BLaER1 treated with 17β-estradiol and CSF1 and Interleukin-3, amounts not matched to agents 10 nM and 100 nM (cell line): Measurements from ENCODE around the gene ANKRD24.

ENCODE experiments used
- H3K27ac ChIP-seq, 11 experiments: shearing (Covaris generic); formaldehyde crosslinking; 2 replicates each; pipeline ENCODE4 v1.8.1; 2022
- H3K27me3 ChIP-seq, 11 experiments: shearing (Covaris generic); formaldehyde crosslinking; 2 replicates each; pipeline ENCODE4 v1.8.1; 2022
- H3K36me3 ChIP-seq, 11 experiments: shearing (Covaris generic); formaldehyde crosslinking; 2 replicates each; pipeline ENCODE4 v1.8.1; 2022
- H3K4me1 ChIP-seq, 10 experiments: shearing (Covaris generic); formaldehyde crosslinking; 2 replicates each; pipeline ENCODE4 v1.8.1; 2022
- H3K4me2 ChIP-seq, 11 experiments: shearing (Covaris generic); formaldehyde crosslinking; 2 replicates each; pipeline ENCODE4 v1.8.1; 2022
- H3K4me3 ChIP-seq, 10 experiments: shearing (Covaris generic); formaldehyde crosslinking; 2 replicates each; pipeline ENCODE4 v1.8.1; 2022
- H3K9ac ChIP-seq, 11 experiments: shearing (Covaris generic); formaldehyde crosslinking; 2 replicates each; pipeline ENCODE4 v1.8.1; 2022
- H3K9me3 ChIP-seq, 11 experiments: shearing (Covaris generic); formaldehyde crosslinking; replicated peaks in 1 of 11; 2 replicates each; pipeline ENCODE4 v1.8.1; 2022
- H4K20me1 ChIP-seq, 11 experiments: shearing (Covaris generic); formaldehyde crosslinking; 2 replicates each; pipeline ENCODE4 v1.8.1; 2022
- Cebpa-rat ChIP-seq, 11 experiments: shearing (Covaris generic); IDR thresholded peaks; 2 replicates each; pipeline ENCODE4 v1.8.1; 2022

The ANKRD24 gene

GRCh38 chr19:4246767-4247593 is 64.5 kb downstream of the ANKRD24 start, which contains the start of gene YJU2:
TSS of gene YJU2 (plus strand) at chr19:4247080. CDS start at chr19:4247147, 67 bp downstream.
- Histone ChIP-seq H3K27me3 (no peaks in the 10 kb centered on the region), H4K20me1 (peaks cover 0 to 31% (median 9%) of the 10 kb centered on the region in 11 experiments; a peak in 11 of 22 replicates), H3K36me3 (peaks cover 32 to 44% (median 39%) of the 10 kb centered on the region in 11 experiments), H3K4me2 (peak within 1 kb of the TSS; percentile 66 to 87 (median 76)), H3K4me1 (peaks cover 20 to 38% (median 27%) of the 10 kb centered on the region in 10 experiments), H3K27ac (peak within 1 kb of the TSS; percentile 90 to 99 (median 96)), H3K9me3 (peaks cover 0 to 3% (median under 1%) of the 10 kb centered on the region in 11 experiments; a peak in 6 of 22 replicates), H3K9ac (peak within 1 kb of the TSS; percentile 89 to 95 (median 94)), H3K4me3 (peak within 1 kb of the TSS; percentile 57 to 77 (median 70))
- no peak for TF ChIP-seq Cebpa-rat (IDR thresholded peaks at IDR 0.05)

- no peak overlapping the region for H3K4me2 ChIP-seq
- no peaks in the 10 kb centered on the region for H3K27me3 ChIP-seq
- peaks cover 12 to 22% (median 17%) of the 10 kb centered on the region in 10 experiments for H3K4me1 ChIP-seq
- peaks cover 5 to 13% (median 7%) of the 10 kb centered on the region in 11 experiments; a peak in 18 of 22 replicates for H3K9me3 ChIP-seq
- peaks cover 81 to 100% (median 93%) of the 10 kb centered on the region in 11 experiments for H3K36me3 ChIP-seq
- no peak overlapping the region for H3K27ac ChIP-seq
- no peak overlapping the region for H3K4me3 ChIP-seq
- H3K9ac ChIP-seq = no peak overlapping the region
- peaks cover 0 to 21% (median 0%) of the 10 kb centered on the region in 11 experiments; a peak in 4 of 22 replicates for H4K20me1 ChIP-seq
- TF ChIP-seq Cebpa-rat (IDR thresholded peaks at IDR 0.05) = no peak
Observed at GRCh38 chr19:4256563-4256962, 74.1 kb downstream of the ANKRD24 start.

DNA sequence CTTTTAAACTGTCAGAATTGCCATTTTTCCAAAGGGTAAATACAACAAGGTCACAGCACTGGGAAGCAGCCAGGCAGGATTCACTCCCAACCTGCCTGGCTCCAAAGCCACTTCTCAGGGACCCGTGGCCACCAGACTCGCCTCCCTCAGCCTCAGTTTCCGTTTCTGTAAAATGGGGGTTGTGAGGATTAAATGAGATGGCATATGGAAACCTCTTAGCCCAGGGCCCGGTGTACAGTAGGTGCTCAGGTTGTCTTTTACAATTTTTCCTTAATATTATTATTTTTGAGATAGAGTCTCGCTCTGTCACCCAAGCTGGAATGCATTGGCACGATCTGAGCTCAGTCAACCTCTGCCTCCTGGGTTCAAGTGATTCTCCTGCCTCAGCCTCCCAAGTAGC is 74.5 kb downstream of the ANKRD24 start:
- TF ChIP-seq Cebpa-rat (IDR thresholded peaks at IDR 0.05) = no peak
- Histone ChIP-seq H3K4me2 (no peak overlapping the region), H3K36me3 (peaks cover 80 to 100% (median 93%) of the 10 kb centered on the region in 11 experiments), H3K27ac (no peak overlapping the region), H4K20me1 (peaks cover 0 to 21% (median 0%) of the 10 kb centered on the region in 11 experiments; a peak in 4 of 22 replicates), H3K9me3 (peaks cover 5 to 13% (median 7%) of the 10 kb centered on the region in 11 experiments; a peak in 18 of 22 replicates), H3K27me3 (no peaks in the 10 kb centered on the region), H3K4me1 (peaks cover 12 to 22% (median 18%) of the 10 kb centered on the region in 10 experiments), H3K4me3 (no peak overlapping the region), H3K9ac (no peak overlapping the region)

GRCh38 chr19:4258181-4258580 is 75.7 kb downstream of the ANKRD24 start:
- no peak overlapping the region for H3K4me2 ChIP-seq
- H3K9ac ChIP-seq = no peak overlapping the region
- peaks cover 80 to 100% (median 93%) of the 10 kb centered on the region in 11 experiments for H3K36me3 ChIP-seq
- H3K4me1 ChIP-seq = peaks cover 12 to 27% (median 21%) of the 10 kb centered on the region in 10 experiments
- TF ChIP-seq Cebpa-rat (IDR thresholded peaks at IDR 0.05) = no peak
- H3K9me3 ChIP-seq = peaks cover 5 to 13% (median 7%) of the 10 kb centered on the region in 11 experiments; a peak in 18 of 22 replicates
- H4K20me1 ChIP-seq = peaks cover 0 to 18% (median 0%) of the 10 kb centered on the region in 11 experiments; a peak in 4 of 22 replicates
- H3K27ac ChIP-seq = no peak overlapping the region
- no peaks in the 10 kb centered on the region for H3K27me3 ChIP-seq
- no peak overlapping the region for H3K4me3 ChIP-seq

- peaks cover 62 to 96% (median 84%) of the 10 kb centered on the region in 11 experiments for H3K36me3 ChIP-seq
- TF ChIP-seq Cebpa-rat (IDR thresholded peaks at IDR 0.05) = no peak
- peaks cover 0 to 15% (median 6%) of the 10 kb centered on the region in 11 experiments; a peak in 6 of 22 replicates for H4K20me1 ChIP-seq
- H3K9me3 ChIP-seq = peaks cover 5 to 11% (median 7%) of the 10 kb centered on the region in 11 experiments; a peak in 18 of 22 replicates
- peak overlapping the region in 6 of 11 experiments; percentile 10 to 37 (median 23); a peak in 4 of 22 replicates for H3K27ac ChIP-seq
- H3K4me1 ChIP-seq = peaks cover 23 to 52% (median 42%) of the 10 kb centered on the region in 10 experiments
- H3K4me2 ChIP-seq = peak overlapping the region; percentile 29 to 82 (median 49)
- no peak overlapping the region for H3K4me3 ChIP-seq
- no peaks in the 10 kb centered on the region for H3K27me3 ChIP-seq
- H3K9ac ChIP-seq = peak overlapping the region in 2 of 11 experiments; percentile 14 to 34; a peak in 1 of 22 replicates
Observed at GRCh38 chr19:4260613-4261191, 78.2 kb downstream of the ANKRD24 start.

GRCh38 chr19:4264812-4265211 is 82.3 kb downstream of the ANKRD24 start:
- H3K4me1 ChIP-seq = peaks cover 33 to 69% (median 55%) of the 10 kb centered on the region in 10 experiments
- H4K20me1 ChIP-seq = peaks cover 5 to 20% (median 14%) of the 10 kb centered on the region in 11 experiments; a peak in 18 of 22 replicates
- no peak for TF ChIP-seq Cebpa-rat (IDR thresholded peaks at IDR 0.05)
- peak overlapping the region in 2 of 11 experiments; percentile 19 to 24; a peak in 5 of 22 replicates for H3K9ac ChIP-seq
- H3K27me3 ChIP-seq = no peaks in the 10 kb centered on the region
- H3K36me3 ChIP-seq = peaks cover 61 to 96% (median 78%) of the 10 kb centered on the region in 11 experiments
- peak overlapping the region; percentile 1 to 81 (median 36); a peak in 14 of 22 replicates for H3K4me2 ChIP-seq
- H3K9me3 ChIP-seq = no peaks in the 10 kb centered on the region
- no peak overlapping the region for H3K4me3 ChIP-seq
- H3K27ac ChIP-seq = peak overlapping the region in 5 of 11 experiments; percentile 1 to 64 (median 51); a peak in 5 of 22 replicates

- peaks cover 69 to 98% (median 84%) of the 10 kb centered on the region in 11 experiments for H3K36me3 ChIP-seq
- H3K4me3 ChIP-seq = no peak overlapping the region
- peak overlapping the region in 7 of 11 experiments; percentile 22 to 66 (median 40); a peak in 13 of 22 replicates for H3K4me2 ChIP-seq
- H3K4me1 ChIP-seq = peaks cover 21 to 52% (median 40%) of the 10 kb centered on the region in 10 experiments; a peak in 19 of 20 replicates
- H3K27me3 ChIP-seq = no peaks in the 10 kb centered on the region
- TF ChIP-seq Cebpa-rat (IDR thresholded peaks at IDR 0.05) = no peak
- H4K20me1 ChIP-seq = peaks cover 5 to 20% (median 14%) of the 10 kb centered on the region in 11 experiments; a peak in 18 of 22 replicates
- no peaks in the 10 kb centered on the region for H3K9me3 ChIP-seq
- H3K27ac ChIP-seq = 0 out of 22 replicates have a peak overlapping the region, but pooled peaks of 1 of the 11 experiments have one; percentile 3
- no peak overlapping the region for H3K9ac ChIP-seq
Observed at GRCh38 chr19:4266253-4267000, 83.9 kb downstream of the ANKRD24 start.
